ENCODE results near the gene TGM1. TPM values are rescaled to one million over a fixed set of nuclear protein-coding genes. Genes with fewer than 3 reads are reported as not detected.

TGM1 gene
- total RNA-seq, 4 donors from 2014 or later, result 0.52 to 3.3 (median 1.6) TPM

DNA sequence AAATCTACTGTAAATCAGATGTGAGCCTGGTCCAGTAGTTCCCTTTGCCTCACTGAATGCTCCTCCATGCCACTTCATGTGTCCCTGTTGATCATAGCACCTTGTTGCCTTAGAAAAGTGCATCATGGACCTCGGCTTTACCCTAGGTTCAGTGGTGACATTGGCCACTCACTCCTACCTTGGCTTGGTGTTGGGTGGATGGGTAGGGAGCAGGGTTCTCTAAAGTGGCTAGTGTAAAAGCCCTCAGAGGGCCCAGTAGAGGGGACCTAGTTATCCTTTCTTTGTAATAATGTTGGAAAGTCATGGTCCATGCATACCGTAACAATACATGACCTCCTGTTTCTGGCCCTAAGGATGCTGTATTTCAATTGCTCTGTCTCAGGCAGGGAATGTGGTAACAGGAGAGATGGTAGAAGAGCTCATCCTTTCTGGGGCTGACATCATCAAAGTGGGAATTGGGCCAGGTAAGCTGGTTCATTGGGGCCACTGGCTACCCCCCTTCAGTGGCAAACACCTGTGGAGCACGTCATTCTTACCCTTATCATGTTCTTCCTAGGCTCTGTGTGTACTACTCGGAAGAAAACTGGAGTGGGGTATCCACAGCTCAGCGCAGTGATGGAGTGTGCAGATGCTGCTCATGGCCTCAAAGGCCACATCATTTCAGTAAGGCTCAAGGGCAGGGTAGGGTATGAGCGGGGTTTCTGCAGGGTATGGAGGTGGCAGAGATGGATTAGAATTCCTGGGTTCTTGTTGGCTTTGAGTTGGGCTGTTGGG is 26.1 kb downstream of the TGM1 start:
- peak overlapping the region in 1 of 4 donors; percentile 48 for H3K27ac ChIP-seq (replicated peaks in 1 of 4)
- H3K4me3 ChIP-seq, result no peak overlapping the region
- 90% methylated on average over 6 of the region's 6 CpGs for WGBS
- H3K36me3 ChIP-seq, result peaks cover 51 to 76% (median 62%) of the 10 kb centered on the region in 4 donors
- H3K27me3 ChIP-seq, result no peaks in the 10 kb centered on the region
- DNase-seq (ENCODE audit: extremely low spot score), result no peak
- H3K4me1 ChIP-seq, result peaks cover 54 to 78% (median 63%) of the 10 kb centered on the region in 4 donors
- H3K9me3 ChIP-seq, result no peaks in the 10 kb centered on the region
- intact Hi-C loops (cut with DNase I), result no loop called here
- no peak for TF ChIP-seq EP300 (IDR thresholded peaks at IDR 0.05)
- TF ChIP-seq POLR2AphosphoS5 (IDR thresholded peaks at IDR 0.05), result no peak
- TF ChIP-seq POLR2A (IDR thresholded peaks at IDR 0.05; ENCODE audit: low read depth), result no peak
- TF ChIP-seq, protein P1, sequence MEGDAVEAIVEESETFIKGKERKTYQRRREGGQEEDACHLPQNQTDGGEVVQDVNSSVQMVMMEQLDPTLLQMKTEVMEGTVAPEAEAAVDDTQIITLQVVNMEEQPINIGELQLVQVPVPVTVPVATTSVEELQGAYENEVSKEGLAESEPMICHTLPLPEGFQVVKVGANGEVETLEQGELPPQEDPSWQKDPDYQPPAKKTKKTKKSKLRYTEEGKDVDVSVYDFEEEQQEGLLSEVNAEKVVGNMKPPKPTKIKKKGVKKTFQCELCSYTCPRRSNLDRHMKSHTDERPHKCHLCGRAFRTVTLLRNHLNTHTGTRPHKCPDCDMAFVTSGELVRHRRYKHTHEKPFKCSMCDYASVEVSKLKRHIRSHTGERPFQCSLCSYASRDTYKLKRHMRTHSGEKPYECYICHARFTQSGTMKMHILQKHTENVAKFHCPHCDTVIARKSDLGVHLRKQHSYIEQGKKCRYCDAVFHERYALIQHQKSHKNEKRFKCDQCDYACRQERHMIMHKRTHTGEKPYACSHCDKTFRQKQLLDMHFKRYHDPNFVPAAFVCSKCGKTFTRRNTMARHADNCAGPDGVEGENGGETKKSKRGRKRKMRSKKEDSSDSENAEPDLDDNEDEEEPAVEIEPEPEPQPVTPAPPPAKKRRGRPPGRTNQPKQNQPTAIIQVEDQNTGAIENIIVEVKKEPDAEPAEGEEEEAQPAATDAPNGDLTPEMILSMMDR (IDR thresholded peaks at IDR 0.05), result no peak

- intact Hi-C loops (cut with DNase I), result no loop called here
- no peak overlapping the region for H3K4me3 ChIP-seq
- H3K27me3 ChIP-seq, result no peaks in the 10 kb centered on the region
- 90% methylated on average over 5 of the region's 5 CpGs for WGBS
- H3K9me3 ChIP-seq, result no peaks in the 10 kb centered on the region
- H3K4me1 ChIP-seq, result peaks cover 54 to 78% (median 61%) of the 10 kb centered on the region in 4 donors
- no peak for DNase-seq (ENCODE audit: extremely low spot score)
- H3K36me3 ChIP-seq, result peaks cover 51 to 71% (median 61%) of the 10 kb centered on the region in 4 donors
- TF ChIP-seq POLR2AphosphoS5 (IDR thresholded peaks at IDR 0.05) (no peak), EP300 (IDR thresholded peaks at IDR 0.05) (no peak), POLR2A (IDR thresholded peaks at IDR 0.05; ENCODE audit: low read depth) (no peak)
- TF ChIP-seq, protein P1 (IDR thresholded peaks at IDR 0.05), result no peak
- peak overlapping the region in 1 of 4 donors; percentile 94 for H3K27ac ChIP-seq (replicated peaks in 1 of 4)
Measured at GRCh38 chr14:24235804-24236688, 26.9 kb downstream of the TGM1 start.

DNA sequence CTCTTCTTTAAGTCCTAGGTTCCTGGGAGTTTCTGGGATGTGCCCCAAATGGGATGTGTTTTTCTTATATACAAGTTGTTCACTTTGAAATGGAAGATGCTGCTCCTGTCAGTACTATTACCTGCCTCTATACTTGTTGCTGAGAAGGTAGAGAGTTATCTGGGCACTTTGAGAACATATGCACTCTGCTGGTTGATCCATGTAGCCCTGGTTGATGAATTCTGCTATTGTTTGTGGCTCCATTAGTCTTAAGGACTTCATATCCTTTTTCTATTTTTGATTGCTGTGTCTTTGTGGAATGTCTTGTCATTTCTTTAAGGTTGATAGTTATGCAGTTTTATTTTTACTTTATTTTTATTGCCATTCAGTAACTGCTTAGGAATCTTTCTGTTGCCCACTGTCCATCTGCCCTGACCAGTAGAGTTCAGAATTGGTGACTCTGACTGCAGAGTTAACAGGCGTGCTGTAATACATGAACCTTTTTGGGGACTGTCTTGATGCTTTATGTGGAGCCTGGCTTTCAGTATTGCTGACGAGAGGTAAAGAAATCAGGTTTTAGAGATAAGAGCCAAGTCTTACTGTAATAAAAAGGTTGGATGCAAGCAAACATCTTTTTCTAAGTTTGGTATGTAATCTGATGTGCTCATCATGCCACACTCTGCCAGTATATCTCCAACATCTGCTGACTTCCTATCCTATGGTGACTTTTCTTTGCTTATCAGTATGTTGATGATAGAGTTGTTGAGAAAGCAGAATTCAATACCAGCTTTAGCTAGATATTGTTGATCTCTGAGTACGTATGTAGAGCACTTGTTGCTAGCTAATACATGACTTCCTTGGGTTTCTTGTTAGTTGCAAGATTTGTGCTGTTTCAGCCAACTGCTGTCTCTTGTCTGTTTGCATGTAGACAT is 28.6 kb downstream of the TGM1 start:
- H3K27me3 ChIP-seq, result no peaks in the 10 kb centered on the region
- no peak overlapping the region for H3K4me3 ChIP-seq
- WGBS, result 88% methylated on average over 3 of the region's 3 CpGs
- intact Hi-C loops (cut with DNase I), result no loop called here
- TF ChIP-seq EP300 (IDR thresholded peaks at IDR 0.05) (no peak), POLR2AphosphoS5 (IDR thresholded peaks at IDR 0.05) (no peak), POLR2A (IDR thresholded peaks at IDR 0.05; ENCODE audit: low read depth) (no peak)
- TF ChIP-seq, protein P1 (IDR thresholded peaks at IDR 0.05), result no peak
- peaks cover 44 to 67% (median 51%) of the 10 kb centered on the region in 4 donors for H3K4me1 ChIP-seq
- no peaks in the 10 kb centered on the region for H3K9me3 ChIP-seq
- peak overlapping the region in 3 of 4 donors; percentile 18 to 94 (median 86) for H3K27ac ChIP-seq (replicated peaks in 1 of 4)
- H3K36me3 ChIP-seq, result peaks cover 37 to 54% (median 44%) of the 10 kb centered on the region in 4 donors
- no peak for DNase-seq (ENCODE audit: extremely low spot score)

- no peaks in the 10 kb centered on the region for H3K27me3 ChIP-seq
- no peaks in the 10 kb centered on the region for H3K9me3 ChIP-seq
- no peak for TF ChIP-seq POLR2AphosphoS5 (IDR thresholded peaks at IDR 0.05)
- TF ChIP-seq EP300 (IDR thresholded peaks at IDR 0.05), result no peak
- TF ChIP-seq POLR2A (IDR thresholded peaks at IDR 0.05; ENCODE audit: low read depth), result no peak
- TF ChIP-seq, protein P1 (IDR thresholded peaks at IDR 0.05), result no peak
- peak overlapping the region; percentile 86 to 94 (median 92) for H3K27ac ChIP-seq (replicated peaks in 1 of 4)
- DNase-seq (ENCODE audit: extremely low spot score), result no peak
- H3K36me3 ChIP-seq, result peaks cover 28 to 46% (median 36%) of the 10 kb centered on the region in 4 donors
- peaks cover 36 to 58% (median 44%) of the 10 kb centered on the region in 4 donors for H3K4me1 ChIP-seq
- WGBS, result 84% methylated on average over 2 of the region's 2 CpGs
- intact Hi-C loops (cut with DNase I), result no loop called here
- H3K4me3 ChIP-seq, result peak overlapping the region; percentile 89 to 97 (median 92)
Measured at GRCh38 chr14:24233538-24233866, 29.5 kb downstream of the TGM1 start.
